Upper lobe of left lung (tissue), 6 donors: ENCODE data around the gene SYNCRIP. TPM values are rescaled to one million over a fixed set of nuclear protein-coding genes. Genes with fewer than 3 reads are reported as not detected.
A peak's percentile ranks its signal among the peaks of the same experiment; 100 is the strongest.

ENCODE experiments used
- ATAC-seq, 2 donors: fragments of 200-7000 bp; cut with Tn5 transposase; one replicate each; pipeline ENCODE4 v1.9.1; 2022; ENCODE audit warnings: mild to moderate bottlenecking in 2 of 2, moderate library complexity in 2 of 2; ENCODE audit not compliant: low FRiP score in 2 of 2
- DNase-seq, 2 donors: peaks; one replicate each; pipeline ENCODE4 v3.0.0-alpha.2; 2019 to 2020
- H3K27ac ChIP-seq, 4 donors: fragments of 200-600 bp; sonication (generic); one replicate each; pipeline ENCODE4 v1.5.1; 2016 to 2019
- H3K27me3 ChIP-seq, 4 donors: fragments of 200-600 bp; sonication (generic); one replicate each; pipeline ENCODE4 v1.5.1; 2017 to 2019
- H3K36me3 ChIP-seq, 4 donors: fragments of 200-600 bp; sonication (generic); one replicate each; pipeline ENCODE4 v1.5.1; 2016 to 2019
- H3K4me1 ChIP-seq, 4 donors: fragments of 200-600 bp; sonication (generic); one replicate each; pipeline ENCODE4 v1.5.1; 2018 to 2019
- H3K4me3 ChIP-seq, 4 donors: fragments of 200-600 bp; sonication (generic); one replicate each; pipeline ENCODE4 v1.5.1; 2017 to 2019; ENCODE audit warnings: mild to moderate bottlenecking in 2 of 4, moderate library complexity in 1 of 4
- H3K9me3 ChIP-seq, 4 donors: fragments of 200-600 bp; sonication (generic); one replicate each; pipeline ENCODE4 v1.5.1; 2018 to 2019
- CTCF ChIP-seq, 6 experiments: fragments of 450-650 bp in 4 of 6; fragments of 200-600 bp in 2 of 6; sonication (generic) in 2 of 6; IDR thresholded peaks; one replicate each; pipeline ENCODE4 v1.5.1; 2016 to 2019; ENCODE audit warnings: antibody characterized with exemption in 6 of 6
- EP300 ChIP-seq, 4 donors: sonication (generic); formaldehyde crosslinking; IDR thresholded peaks; one replicate each; pipeline ENCODE4 v1.5.1; 2017; ENCODE audit warnings: antibody characterized with exemption in 4 of 4, control low read depth in 2 of 4
- POLR2A ChIP-seq, 4 donors: fragments of 450-650 bp; IDR thresholded peaks; one replicate each; pipeline ENCODE4 v1.5.1; 2016 to 2017; ENCODE audit warnings: antibody characterized with exemption in 4 of 4, mild to moderate bottlenecking in 2 of 4
- POLR2AphosphoS5 ChIP-seq, 2 donors: sonication (generic); formaldehyde crosslinking; IDR thresholded peaks; one replicate each; pipeline ENCODE4 v1.5.1; 2017; ENCODE audit warnings: antibody characterized with exemption in 2 of 2
- WGBS, 2 donors: methylation state at CpG; one replicate each; pipeline ENCODE4 v1.1.5; 2017 to 2018; 5-methylcytosine and 5-hydroxymethylcytosine counted together
- total RNA-seq, 6 donors: library from RNA; depleted of rRNA in 4 of 6; stranded (reverse); fragments of >200 nt in 4 of 6; gene quantifications; one replicate each; pipeline versions ENCODE4 v1.1.0 to v1.2.1, GENCODE V29; 2016 to 2021
- donor health status: DM: no; HTN: no; CAD: no; lungs with moderate emphysema.
- donor health status: DM: no; HTN: yes; CAD: no; lungs with severe emphysema.

Gene SYNCRIP
- total RNA-seq, 6 donors from 2014 or later: 30.4 to 87.8 (median 65.1) TPM

GRCh38 chr6:85610182-85610895 lies 32.3 kb downstream of the SYNCRIP start:
- TF ChIP-seq POLR2A (IDR thresholded peaks at IDR 0.05) (no peak), EP300 (IDR thresholded peaks at IDR 0.05) (no peak), POLR2AphosphoS5 (IDR thresholded peaks at IDR 0.05) (no peak), CTCF (IDR thresholded peaks at IDR 0.05) (no peak)
- Histone ChIP-seq H3K4me3 (no peak overlapping the region), H3K4me1 (no peaks in the 10 kb centered on the region), H3K27me3 (no peaks in the 10 kb centered on the region), H3K27ac (no peak overlapping the region), H3K9me3 (no peaks in the 10 kb centered on the region), H3K36me3 (peaks cover 9 to 68% (median 23%) of the 10 kb centered on the region in 4 donors)
- no peak for ATAC-seq
- WGBS, 2 donors: 88 to 92% methylated on average over 2 of the region's 2 CpGs
- no peak for DNase-seq

- no peaks in the 10 kb centered on the region for H3K4me1 ChIP-seq
- no peak for DNase-seq
- no peaks in the 10 kb centered on the region for H3K9me3 ChIP-seq
- 92 to 95% methylated on average over 4 of the region's 4 CpGs for WGBS, 2 donors
- H3K27ac ChIP-seq: no peak overlapping the region
- no peak overlapping the region for H3K4me3 ChIP-seq
- no peaks in the 10 kb centered on the region for H3K27me3 ChIP-seq
- H3K36me3 ChIP-seq: no peaks in the 10 kb centered on the region
- no peak for TF ChIP-seq POLR2A (IDR thresholded peaks at IDR 0.05)
- no peak for TF ChIP-seq POLR2AphosphoS5 (IDR thresholded peaks at IDR 0.05)
- no peak for TF ChIP-seq CTCF (IDR thresholded peaks at IDR 0.05)
- no peak for TF ChIP-seq EP300 (IDR thresholded peaks at IDR 0.05)
- no peak for ATAC-seq
These were observed 40.6 kb downstream of the SYNCRIP start for GRCh38 chr6:85602100-85602499.

GRCh38 chr6:85600713-85601313 lies 41.9 kb downstream of the SYNCRIP start:
- no peaks in the 10 kb centered on the region for H3K9me3 ChIP-seq
- ATAC-seq (no peak), DNase-seq (no peak)
- H3K27ac ChIP-seq: no peak overlapping the region
- no peaks in the 10 kb centered on the region for H3K4me1 ChIP-seq
- 90 to 91% methylated on average over 11 of the region's 11 CpGs for WGBS, 2 donors
- no peaks in the 10 kb centered on the region for H3K27me3 ChIP-seq
- TF ChIP-seq POLR2AphosphoS5 (IDR thresholded peaks at IDR 0.05) (no peak), CTCF (IDR thresholded peaks at IDR 0.05) (no peak), POLR2A (IDR thresholded peaks at IDR 0.05) (no peak)
- no peak overlapping the region for H3K4me3 ChIP-seq
- no peaks in the 10 kb centered on the region for H3K36me3 ChIP-seq

GRCh38 chr6:85594197-85594930 lies 48.3 kb downstream of the SYNCRIP start:
- H3K36me3 ChIP-seq: no peaks in the 10 kb centered on the region
- ATAC-seq (peak in 1 of 2 donors; percentile 34), DNase-seq (no peak)

More at GRCh38 chr6:85594197-85594930, 48.3 kb downstream of the SYNCRIP start:
- TF ChIP-seq POLR2A (IDR thresholded peaks at IDR 0.05): no peak
- TF ChIP-seq CTCF (IDR thresholded peaks at IDR 0.05): no peak
- no peak for TF ChIP-seq EP300 (IDR thresholded peaks at IDR 0.05)
- peak in 1 of 2 donors; percentile 6 for TF ChIP-seq POLR2AphosphoS5 (IDR thresholded peaks at IDR 0.05)
- Histone ChIP-seq H3K27ac (peak overlapping the region; percentile 95 to 98 (median 96)), H3K27me3 (no peaks in the 10 kb centered on the region), H3K4me3 (peak overlapping the region; percentile 59 to 79 (median 69)), H3K9me3 (no peaks in the 10 kb centered on the region), H3K4me1 (peaks cover 15 to 23% (median 20%) of the 10 kb centered on the region in 4 donors)
- WGBS, 2 donors: 1% methylated on average over 20 to 35 of the region's 35 CpGs
